Suprapubic skin (tissue), 4 donors: ENCODE results near the gene UBXN11.

Experiments
- CTCF ChIP-seq, 2 donors: fragments of 200-600 bp in 1 of 2; fragments of 450-650 bp in 1 of 2; sonication (generic) in 1 of 2; IDR thresholded peaks; one replicate each; pipeline ENCODE4 v1.5.1; 2016 to 2019; ENCODE audit warnings: antibody characterized with exemption in 2 of 2, mild to moderate bottlenecking in 1 of 2, moderate library complexity in 1 of 2
- POLR2A ChIP-seq, 2 donors: fragments of 450-650 bp; IDR thresholded peaks; one replicate each; pipeline ENCODE4 v1.6.1; 2017; ENCODE audit warnings: antibody characterized with exemption in 2 of 2, mild to moderate bottlenecking in 2 of 2, moderate library complexity in 2 of 2
- POLR2AphosphoS5 ChIP-seq, 3 donors: sonication (generic); formaldehyde crosslinking; IDR thresholded peaks; one replicate each; pipeline ENCODE4 v1.6.1; 2017; ENCODE audit warnings: antibody characterized with exemption in 3 of 3

DNA sequence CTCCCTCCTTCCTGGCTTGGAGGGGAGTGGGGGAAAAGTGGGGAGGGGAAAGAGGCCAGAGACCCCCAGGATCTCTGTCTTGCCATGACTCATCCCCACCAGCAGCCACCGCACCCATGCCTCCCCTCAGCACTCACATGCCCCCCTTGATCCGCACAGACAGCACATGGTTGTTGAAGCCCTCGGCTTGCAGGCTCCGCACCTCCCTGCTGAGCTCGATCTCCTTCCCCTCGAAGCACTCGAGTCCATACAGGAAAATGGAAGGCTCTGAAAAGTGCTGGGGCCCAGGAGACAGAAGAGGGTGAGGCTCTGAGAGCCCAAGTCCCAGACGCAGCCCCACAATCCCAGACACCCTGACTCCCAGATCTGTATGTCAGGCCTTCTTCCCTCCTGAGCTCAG lies 22.2 kb upstream of the UBXN11 start:
- TF ChIP-seq POLR2AphosphoS5 (IDR thresholded peaks at IDR 0.05) (no peak), CTCF (IDR thresholded peaks at IDR 0.05) (no peak), POLR2A (IDR thresholded peaks at IDR 0.05) (no peak)
